Nucleus accumbens (tissue), 56 donors: ENCODE measurements around the gene CSGALNACT2.
A peak's percentile ranks its signal among the peaks of the same experiment; 100 is the strongest.

ENCODE experiments used
- DNase-seq, 56 donors: peaks; one replicate each; lab custom pipeline; 2025; lab: John Stamatoyannopoulos, UW

The CSGALNACT2 gene

DNA sequence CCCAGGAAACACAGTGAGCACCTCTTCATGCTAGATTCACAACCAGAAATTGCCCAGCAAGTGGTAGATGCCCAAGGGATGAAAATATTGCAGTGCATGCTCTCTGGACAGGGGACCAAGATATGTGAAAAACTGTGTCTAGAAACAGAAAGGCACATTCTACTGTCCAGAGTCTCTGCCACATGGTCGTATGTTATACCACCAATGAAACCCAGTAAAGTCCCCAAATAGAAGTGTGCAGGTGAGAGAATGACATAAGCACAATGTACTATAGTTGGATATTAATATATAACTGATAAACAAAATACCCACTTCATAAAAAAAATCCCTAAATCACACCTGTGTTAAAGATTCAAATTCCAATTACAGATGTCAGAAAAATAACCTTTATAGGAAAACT is 84.8 kb downstream of the CSGALNACT2 start:
- no peak for DNase-seq

DNA sequence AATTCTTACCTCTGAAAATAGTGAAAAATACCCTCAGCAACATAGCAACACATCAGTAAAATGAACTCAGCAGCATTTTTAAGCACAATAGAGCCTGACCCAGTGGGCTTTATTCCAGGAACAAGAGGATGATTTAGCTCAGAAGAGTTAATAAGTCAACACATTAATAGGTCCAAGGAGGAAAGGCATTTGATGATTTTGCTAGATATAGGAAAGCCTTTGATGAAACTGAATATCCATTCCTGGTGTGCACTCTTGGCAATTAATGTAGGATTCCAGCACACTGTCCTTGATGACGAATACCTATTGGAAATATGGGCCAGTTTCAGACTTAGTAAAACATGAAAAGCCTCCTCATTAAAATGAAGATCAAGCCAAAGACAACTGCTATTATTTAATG is 86.1 kb downstream of the CSGALNACT2 start:
- no peak for DNase-seq

DNA sequence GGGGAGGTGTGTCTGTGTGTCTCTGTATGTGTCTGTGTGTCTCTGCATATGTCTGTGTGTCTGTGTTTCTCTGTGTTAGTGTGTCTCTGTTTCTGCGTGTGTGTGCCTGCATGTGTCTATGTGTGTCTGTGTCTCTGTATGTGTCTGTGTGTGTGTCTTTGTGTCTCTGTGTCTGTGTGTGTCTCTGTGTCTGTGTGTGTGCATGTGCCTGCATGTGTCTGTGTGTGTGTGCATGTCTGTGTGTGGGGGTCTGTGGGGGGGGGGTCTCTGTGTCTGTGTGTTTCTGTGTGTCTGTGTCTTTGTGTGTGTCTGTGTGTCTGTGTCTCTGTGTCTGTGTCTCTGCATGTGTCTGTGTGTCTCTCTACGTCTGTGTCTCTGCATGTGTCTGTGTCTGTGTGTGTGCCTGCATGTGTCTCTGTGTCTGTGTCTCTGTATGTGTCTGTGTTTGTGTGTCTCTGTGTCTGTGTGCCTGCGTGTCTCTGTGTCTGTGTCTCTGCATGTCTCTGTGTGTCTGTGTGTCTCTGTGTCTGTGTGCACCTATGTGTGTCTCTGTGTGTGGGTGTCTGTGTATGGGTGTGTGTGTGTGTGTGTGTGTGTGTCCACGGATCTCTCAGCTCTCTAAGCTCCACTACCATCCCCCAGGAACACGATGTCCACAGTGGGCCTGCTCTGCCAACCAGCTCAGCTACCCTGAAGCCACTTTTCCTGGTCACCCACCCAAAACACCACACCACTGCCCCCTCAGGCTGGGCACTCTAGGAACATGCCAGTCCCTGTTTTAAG is 87.0 kb downstream of the CSGALNACT2 start:
- DNase-seq: no peak

- DNase-seq: peak in 5 of 56 donors; percentile 25 to 70 (median 39)
Measured at GRCh38 chr10:43225787-43226153, 87.5 kb downstream of the CSGALNACT2 start.

DNA sequence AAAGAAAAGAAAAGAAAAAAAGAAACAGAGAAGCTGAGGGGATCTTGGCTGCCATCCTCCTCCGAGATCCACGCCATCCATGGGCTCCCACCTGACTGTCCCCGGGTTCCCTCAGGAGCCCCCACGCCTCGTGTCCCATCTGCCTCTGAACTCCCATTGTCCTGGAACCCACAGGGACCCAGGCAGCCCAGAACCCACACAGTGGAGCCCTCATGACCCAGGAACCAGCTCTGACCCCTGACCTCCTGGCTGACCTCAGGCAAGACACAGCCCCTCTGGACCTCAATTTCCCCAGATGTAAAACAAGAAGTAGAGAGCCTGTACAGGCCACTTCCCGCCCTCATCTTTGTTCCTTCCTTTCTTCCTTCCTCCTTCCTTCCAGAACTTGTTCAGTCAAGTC is 88.2 kb downstream of the CSGALNACT2 start:
- no peak for DNase-seq

DNA sequence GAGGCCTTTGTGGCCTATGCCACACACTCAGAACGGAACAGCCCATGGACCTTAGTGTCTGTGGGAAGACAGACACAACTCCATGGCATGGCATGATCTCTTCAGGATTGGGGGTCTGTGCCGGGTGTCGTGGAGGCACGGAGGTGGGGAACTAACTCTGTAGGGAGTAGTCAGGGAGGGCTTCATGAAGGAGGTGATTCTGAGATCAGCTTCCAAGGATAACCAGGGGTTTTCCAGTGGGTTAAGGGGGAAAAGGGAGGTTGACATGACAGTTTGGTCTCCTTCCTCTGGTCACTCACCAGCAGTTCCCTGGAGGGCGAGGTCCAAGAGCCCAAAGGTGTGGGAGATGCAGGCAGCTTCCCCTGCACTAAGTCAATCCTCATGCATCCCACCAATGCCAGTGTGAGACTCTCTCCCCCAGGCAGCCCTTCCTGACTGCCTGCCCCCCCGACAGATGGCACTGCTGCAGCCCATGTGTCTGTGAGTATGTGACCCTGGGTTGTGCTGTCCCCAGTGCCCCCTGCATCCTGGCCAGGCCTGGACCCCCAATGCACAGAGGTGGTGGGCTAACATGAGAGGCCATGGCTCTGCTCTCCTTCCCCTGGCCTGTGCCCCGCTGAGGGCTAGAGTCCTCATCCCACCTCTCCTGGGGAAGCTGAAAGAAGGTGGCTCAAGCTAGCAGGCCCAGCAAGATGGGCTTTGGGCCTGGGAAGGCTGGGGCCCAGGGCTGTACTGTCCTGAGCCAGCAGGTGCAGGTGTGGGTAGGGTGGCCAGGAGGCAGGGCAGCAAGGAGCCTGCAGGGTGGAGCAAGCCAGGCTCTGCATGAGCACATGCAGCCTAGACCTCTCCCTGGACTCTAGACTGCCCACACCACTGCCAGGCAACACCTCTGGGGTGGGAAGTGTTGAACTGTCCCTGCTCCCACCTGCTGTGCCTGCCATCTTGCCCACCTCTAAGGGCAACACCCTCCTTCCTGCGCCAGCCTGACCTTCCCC is 88.9 kb downstream of the CSGALNACT2 start:
- DNase-seq: no peak

DNA sequence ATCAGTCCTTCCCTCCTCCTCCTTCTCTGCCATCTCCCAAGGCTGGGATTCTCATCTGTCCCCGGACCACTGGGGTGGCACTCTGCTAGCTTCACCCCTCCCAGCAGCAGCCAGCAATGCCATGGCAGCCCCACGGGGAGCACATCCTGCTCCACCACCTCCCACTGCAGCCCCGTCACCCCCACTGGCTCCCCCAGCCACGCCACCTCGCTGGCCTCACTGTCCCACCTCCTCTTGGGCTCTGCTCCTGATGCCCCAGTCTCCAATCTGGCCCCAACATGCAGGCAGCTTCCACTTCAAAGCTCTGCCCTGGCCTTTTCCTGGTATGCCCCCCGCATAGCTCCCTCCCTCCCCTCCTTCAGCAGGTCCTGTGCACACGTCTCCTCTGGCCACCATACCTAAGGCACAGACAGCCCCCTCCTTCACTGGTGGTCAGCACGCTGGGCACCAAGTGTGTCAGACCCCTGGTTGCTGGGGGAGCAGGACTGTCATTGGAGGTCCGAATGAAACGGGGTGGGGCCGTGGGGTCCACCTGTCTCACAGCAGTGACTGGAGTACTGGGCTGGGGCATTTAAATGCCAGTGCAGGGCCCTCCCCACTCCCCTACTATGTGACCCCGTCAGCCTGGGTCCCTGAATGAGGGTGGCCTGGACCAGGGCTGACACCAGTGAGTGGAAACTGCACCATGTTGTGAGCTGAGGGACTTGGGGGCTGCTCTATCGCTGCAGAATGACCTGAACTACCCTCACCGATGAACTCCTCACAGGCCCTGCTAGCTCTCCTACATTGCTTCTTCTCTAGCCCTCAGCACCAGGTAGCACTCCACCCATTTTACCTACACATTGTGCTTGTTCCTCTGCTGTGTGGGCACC is 89.9 kb downstream of the CSGALNACT2 start:
- no peak for DNase-seq

GRCh38 chr10:43228783-43229207 is 90.5 kb downstream of the CSGALNACT2 start:
- DNase-seq: no peak

DNA sequence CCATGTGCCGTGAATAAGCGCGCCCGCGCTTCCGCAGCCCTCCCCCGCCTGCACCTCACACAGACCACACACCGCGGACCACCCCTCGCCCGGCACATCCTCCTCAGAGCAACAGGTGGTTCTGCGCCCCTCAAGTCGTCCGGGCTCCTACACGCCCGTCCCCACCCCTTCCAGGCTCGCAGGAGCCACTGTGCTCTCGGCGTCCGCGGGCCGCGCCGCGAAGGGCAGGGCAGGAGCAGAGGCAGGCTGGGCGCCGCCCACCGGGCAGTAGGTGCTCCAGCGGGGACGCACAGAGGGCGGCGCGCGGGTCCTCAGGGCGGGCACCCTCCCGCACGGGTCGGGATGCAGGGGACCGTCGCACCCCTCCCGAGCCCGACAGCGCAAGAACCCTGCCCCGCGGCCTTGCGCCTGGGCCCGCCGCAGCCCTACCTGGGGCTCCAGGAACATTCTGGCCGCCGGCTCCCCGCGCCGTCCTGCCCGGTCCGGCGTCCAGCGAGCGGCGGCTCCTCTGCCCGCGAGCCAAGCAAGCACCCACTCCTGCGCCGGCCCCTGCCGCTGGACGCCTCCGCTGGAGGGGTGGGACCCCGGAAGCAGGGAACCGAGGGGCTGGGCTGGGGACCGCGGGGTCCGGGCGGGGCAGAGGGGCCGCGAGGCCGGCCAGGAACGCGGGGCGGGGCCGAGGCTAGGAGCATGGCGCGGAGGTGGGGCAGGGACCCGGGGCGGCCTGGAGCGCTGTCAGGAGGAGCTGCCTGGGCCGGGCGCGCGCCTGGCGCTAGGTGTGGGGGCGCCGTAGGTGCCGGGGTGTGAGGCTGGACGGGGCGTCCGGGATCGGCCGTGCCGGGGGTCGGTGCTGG is 91.2 kb downstream of the CSGALNACT2 start:
- peak in 1 of 56 donors; percentile 33 for DNase-seq

DNA sequence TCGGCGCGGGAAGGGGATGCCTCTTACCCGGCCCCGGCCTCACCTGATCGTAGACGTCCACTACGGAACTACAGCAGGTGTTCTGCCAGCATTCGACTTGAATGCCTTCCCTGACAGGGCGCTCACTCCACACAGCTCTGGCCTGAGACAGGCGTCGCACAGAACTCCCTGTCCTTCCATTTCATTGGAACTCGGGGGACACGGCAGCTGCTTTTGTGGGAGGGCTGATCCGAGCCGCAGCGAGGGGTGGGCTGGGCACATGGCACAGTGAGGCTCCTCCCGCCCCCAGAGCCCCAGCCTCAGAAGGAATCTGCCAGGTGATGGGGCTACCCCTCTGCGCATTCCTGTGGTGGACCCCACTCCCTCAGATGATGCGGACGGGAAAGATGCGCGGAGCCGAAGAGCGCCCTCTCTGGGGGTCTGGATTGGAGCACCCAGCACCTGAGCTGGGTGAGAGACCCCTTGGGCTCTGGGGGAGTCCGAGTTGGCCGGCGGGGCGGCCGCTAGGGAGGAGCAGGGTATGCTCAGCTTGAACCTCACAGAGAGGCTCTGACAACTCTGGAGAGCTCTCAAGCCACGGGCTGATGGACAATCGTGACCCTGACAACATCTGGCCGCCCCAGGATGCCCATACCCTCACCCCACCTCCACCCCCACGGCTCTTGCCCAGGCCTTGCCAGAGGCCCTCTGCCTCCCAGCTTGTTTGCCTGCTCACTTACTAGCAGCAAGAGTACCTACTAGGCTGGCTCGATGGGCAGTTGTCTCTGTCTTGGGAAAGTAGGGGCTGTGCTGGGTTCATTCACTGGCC is 92.1 kb downstream of the CSGALNACT2 start:
- no peak for DNase-seq

GRCh38 chr10:43230909-43231522 is 92.8 kb downstream of the CSGALNACT2 start:
- no peak for DNase-seq

DNA sequence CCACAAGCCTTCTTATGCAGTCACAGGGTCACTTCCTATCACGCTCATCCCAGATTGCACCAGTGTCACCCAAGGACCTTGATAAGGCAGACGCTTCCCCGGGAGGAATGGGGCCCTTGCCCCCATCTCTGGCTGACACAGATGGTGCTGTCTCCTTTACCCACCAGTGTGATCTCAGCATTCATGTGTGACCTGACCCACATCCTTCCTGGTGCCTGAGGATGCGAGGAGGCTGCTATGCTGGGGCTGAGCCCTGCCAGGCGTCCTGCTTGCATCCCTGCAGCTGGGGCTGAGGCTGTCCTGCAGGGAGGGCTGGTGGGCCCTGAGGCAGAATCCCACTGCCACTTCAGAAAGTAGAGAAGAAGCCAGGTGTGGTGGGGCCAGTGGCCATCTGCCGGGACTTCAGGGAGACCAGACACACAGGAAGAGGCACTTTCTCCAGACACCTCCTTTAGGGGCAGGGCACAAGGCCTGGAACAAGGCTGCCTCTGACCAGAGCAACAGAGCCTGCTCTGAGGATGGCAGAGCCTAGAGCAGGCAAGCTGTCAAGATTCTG is 93.4 kb downstream of the CSGALNACT2 start:
- no peak for DNase-seq

DNA sequence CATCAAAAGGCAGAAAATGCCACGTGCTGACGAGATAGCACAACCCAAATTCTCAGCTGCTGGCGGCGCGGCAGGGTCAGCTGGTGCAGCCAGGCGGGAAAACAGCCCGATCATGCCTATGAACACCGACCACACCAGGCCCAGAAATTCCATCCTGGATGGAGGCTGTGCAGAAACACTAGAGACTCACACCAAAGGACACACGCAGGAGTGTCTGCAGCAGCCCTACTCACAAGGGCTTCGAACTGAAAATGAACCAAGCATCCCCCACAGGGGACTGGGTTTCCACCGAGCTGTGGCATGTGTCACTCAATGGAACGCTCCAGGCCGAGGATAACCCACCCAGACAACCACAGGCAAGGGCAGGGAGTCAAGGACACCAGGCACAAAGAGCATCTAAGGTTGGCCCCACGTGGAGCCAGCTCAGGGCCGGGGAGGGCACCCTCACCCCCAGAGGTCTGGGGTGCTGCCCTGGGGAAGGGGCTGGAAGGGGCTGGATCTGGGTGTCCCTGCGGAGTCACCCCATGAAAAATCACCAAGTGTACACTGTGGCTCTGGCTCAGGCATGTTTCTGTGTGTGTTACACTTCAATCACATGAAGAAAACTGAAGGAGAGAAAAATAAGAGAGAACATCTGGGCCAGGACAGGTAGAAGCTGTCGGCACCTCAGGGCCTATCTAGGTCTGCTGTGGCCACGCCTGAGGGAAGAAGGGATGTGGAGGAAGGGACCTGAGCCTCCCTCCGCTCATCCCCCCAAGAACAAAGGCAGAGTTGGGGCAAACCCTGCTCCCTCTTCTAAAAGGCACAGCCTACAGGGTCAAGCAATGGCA is 95.6 kb downstream of the CSGALNACT2 start:
- DNase-seq: no peak

DNA sequence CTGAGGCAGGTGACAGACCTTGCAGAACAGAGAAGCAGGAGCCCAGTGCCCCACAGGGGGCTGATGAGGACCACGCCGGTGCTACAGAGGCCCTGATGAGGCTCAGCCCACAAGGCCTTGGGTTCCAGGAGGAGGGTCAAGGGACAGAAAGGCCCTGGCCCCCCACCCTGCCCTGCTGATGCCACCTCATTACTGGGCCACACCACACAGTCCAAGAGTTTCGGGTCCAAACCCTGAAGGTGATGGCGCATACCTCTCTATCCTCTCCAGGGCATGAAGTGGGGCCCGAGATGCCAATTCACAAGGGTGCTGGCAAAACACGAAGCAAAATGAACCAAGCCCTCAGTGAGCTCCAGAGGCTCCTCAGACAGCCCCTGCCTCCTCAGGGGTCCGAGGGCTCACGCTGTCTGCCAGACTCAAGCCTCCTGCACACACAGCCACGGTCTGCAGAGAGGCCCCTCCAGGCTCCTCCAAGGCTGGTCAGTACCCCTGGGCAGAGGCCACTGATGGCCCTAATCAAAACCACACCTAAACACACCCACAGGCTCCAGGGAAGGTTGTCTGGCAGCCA is 96.3 kb downstream of the CSGALNACT2 start:
- no peak for DNase-seq
